Measurements from ENCODE around the gene NRP2.

DNA sequence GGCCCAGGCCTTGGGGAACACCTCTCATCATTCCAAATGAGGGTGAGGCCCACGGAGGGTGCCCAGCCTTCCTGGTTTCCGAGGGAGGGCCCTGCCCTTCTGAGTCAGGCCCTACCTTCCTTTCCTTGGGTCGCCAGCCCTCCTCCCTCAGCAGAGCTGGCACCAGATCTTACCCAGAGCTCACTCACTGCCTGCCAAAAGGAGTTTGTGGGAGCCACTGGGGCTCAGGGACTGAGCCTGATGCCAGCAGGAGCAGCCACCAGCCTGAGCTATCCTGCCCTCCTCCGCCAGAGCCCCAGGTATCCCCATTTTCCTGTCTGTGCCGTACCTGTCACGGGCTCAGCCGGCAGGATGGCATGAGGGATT, 64.1 kb downstream of the NRP2 start:
- TF ChIP-seq CTCF (IDR thresholded peaks at IDR 0.05; ENCODE audit: borderline replicate concordance, extremely low read depth, low read length, poor library complexity, severe bottlenecking) (no peak), EZH2 (IDR thresholded peaks at IDR 0.05; ENCODE audit: borderline replicate concordance, low read depth, low read length, severe bottlenecking) (no peak)
